Non-pigmented ciliary epithelial cell (primary cell): Measurements from ENCODE around the gene C21orf58.

Source experiments
- DNase-seq: peaks from one replicate; pipeline ENCODE4 v3.0.0-alpha.2; 2010; ENCODE audit warnings: low read depth

The C21orf58 gene

DNA sequence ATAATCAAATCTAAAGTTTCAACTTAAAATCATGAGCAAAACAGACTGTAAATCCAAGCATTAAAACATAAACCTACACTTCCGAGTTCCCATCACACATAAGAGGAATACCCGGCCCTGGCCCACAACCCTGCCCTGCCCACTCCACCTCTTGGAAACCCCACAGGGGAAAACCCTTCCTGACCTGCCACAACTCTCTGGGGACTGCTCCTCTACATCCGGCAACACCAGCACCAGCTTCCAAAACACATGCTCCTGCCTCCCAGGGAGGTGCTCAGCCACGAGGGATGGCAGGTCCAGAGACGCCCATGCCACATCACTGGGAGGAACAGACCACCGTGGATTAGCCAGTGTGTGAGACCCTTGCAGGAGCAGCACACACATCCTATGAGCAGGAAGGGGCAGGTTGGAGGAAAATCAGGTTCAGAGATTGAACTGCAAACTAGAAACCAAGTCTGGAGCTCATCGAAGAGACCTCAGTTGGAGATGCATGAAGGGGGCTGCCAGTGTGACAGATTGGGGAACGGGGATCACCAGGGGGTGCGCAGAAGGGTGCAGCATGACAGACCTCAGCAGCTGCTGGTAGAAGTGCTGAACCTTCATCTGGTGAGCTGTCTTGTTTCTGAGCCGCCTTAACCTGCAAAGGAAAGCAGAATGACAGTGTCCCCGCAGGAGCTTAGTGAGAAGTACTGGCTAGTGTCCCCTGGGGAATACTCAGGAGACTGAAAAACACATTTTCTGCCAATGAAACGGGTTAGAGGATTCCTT, 69.3 kb downstream of the C21orf58 start:
- DNase-seq = no peak

DNA sequence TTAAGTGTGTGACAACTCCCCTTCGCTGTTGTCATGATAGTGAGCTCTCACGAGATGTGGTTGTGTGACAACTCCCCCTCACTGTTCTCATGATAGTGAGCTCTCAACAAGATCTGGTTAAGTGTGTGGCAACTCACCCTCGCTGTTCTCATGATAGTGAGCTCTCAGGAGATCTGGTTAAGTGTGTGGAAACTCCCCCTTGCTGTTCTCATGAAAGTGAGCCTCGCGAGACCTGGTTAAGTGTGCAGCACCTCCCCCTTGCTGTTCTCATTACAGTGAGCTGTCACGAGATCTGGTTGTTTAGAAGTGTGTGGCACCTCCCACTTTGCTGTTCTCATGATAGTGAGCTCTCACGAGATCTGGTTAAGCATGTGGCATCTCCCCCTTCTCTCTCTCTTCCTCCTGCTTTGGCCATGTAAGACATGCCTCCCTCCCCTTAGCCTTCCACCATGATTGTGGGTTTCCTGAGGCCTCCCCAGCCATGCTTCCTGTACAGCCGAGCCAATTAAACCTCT, 70.0 kb downstream of the C21orf58 start:
- DNase-seq = no peak

DNA sequence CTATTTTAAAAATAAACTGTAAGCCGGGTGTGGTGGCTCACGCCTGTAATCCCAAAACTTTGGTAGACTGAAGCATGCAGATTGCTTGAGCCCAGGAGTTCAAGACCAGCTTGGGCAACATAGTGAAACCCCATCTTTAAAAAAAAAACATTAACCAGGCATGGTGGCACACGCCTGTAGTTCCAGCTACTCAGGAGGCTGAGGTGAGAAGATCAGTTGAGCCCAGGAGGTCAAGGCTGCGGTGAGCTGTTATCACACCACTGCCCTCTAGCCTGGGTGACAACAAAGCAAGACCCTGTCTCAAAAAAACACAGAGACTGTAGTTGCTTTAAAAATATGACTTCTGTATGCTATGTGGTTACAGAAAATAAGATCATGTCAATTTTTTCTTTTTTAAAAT, 70.8 kb downstream of the C21orf58 start:
- no peak for DNase-seq
